BE2C (cell line): ENCODE data around the gene ENPEP.
"Not testable (repeated sequence)": the region's sequence is repeated elsewhere in the genome, so short reads cannot be mapped to it uniquely, and the experiment has no call there.

Experiments used
- DNase-seq: peaks from one replicate; pipeline ENCODE4 v3.0.0-alpha.2; 2020
- H3K27me3 ChIP-seq: fragments of 250-450 bp; sonication (Bioruptor Pico); 2 replicates; pipeline ENCODE4 v1.5.1; 2020; ENCODE audit warnings: mild to moderate bottlenecking
- H3K36me3 ChIP-seq: fragments of 250-450 bp; sonication (Bioruptor Pico); 2 replicates; pipeline ENCODE4 v1.5.1; 2020; ENCODE audit warnings: mild to moderate bottlenecking
- H3K4me1 ChIP-seq: fragments of 250-450 bp; sonication (Bioruptor Pico); 2 replicates; pipeline ENCODE4 v1.5.1; 2020
- H3K4me3 ChIP-seq: 2 replicates; pipeline ENCODE4 v1.5.1; 2011; ENCODE audit warnings: low read depth, low read length
- H3K9me3 ChIP-seq: fragments of 250-450 bp; sonication (Bioruptor Pico); 2 replicates; pipeline ENCODE4 v1.5.1; 2020
- TF ChIP-seq, protein P1 (sequence below): IDR thresholded peaks from 2 replicates; pipeline ENCODE4 v1.5.1; 2012; ENCODE audit warnings: mild to moderate bottlenecking, low read depth, low read length

The ENPEP gene

DNA sequence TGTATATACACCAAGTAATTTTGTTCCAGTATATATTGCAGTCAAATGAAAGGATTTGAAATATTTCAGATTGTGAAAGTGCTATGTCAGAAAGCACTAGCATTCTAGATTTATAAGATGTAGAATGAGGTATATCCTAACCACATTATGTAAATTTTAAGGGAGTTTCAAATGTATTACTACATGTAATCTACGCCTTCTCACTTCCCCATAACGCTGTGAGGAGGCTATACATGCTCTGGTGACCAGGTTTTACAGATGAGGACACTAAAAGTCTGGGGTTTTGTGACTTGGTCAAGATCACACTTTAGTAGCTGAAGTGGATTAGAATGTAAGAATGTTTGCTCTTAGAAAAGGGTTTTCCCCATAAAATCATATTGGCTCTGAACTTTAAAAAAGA, 8.1 kb downstream of the ENPEP start:
- TF ChIP-seq, protein P1, sequence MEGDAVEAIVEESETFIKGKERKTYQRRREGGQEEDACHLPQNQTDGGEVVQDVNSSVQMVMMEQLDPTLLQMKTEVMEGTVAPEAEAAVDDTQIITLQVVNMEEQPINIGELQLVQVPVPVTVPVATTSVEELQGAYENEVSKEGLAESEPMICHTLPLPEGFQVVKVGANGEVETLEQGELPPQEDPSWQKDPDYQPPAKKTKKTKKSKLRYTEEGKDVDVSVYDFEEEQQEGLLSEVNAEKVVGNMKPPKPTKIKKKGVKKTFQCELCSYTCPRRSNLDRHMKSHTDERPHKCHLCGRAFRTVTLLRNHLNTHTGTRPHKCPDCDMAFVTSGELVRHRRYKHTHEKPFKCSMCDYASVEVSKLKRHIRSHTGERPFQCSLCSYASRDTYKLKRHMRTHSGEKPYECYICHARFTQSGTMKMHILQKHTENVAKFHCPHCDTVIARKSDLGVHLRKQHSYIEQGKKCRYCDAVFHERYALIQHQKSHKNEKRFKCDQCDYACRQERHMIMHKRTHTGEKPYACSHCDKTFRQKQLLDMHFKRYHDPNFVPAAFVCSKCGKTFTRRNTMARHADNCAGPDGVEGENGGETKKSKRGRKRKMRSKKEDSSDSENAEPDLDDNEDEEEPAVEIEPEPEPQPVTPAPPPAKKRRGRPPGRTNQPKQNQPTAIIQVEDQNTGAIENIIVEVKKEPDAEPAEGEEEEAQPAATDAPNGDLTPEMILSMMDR, result no peak
- H3K9me3 ChIP-seq, result no peaks in the 10 kb centered on the region

DNA sequence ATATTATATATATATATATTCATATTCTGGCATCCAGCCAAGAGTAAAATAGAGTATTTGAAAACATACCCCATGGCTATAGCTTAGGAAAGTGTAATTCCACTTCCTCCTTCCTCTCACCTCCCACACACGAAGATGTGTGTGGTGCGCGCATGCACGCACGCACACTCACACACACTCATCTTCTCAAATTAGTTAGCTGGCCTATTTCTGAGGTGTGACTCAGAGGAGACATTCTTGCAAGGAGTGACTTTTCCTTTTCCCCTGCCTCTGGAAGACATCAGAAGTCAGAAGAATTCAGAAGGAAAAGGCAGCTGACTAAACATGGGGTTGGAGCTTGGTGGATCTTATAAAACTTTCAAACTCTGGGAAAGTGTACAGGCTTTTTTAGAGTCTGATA, 8.8 kb downstream of the ENPEP start:
- H3K9me3 ChIP-seq, result no peaks in the 10 kb centered on the region
- DNase-seq, result no peak
- TF ChIP-seq, protein P1, result no peak

More for the DNA sequence above, 8.1 kb downstream of the ENPEP start:
- DNase-seq, result no peak
- Histone ChIP-seq H3K4me3 (no peak overlapping the region), H3K27me3 (no peaks in the 10 kb centered on the region), H3K4me1 (no peaks in the 10 kb centered on the region), H3K36me3 (no peaks in the 10 kb centered on the region)

DNA sequence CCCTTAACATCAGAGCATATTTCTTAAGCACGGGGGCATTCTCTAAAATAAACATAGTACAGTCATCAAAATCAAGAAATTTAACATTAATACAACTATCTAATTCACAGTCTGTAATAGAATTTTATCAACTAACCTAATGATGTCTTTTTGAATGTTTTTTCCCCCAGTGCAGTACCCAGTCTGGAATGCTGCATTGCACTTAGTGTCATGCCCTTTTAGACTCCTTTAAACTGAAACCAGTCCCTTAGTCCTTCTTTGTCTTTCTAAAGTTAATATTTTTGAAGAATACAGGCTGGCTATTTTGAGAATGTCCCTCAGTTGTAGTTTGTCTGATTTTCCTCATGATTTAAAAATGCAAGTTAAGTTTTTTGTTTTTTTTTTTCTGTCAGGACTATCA, 9.5 kb downstream of the ENPEP start:
- TF ChIP-seq, protein P1, result no peak
- H3K36me3 ChIP-seq, result no peaks in the 10 kb centered on the region
- no peaks in the 10 kb centered on the region for H3K27me3 ChIP-seq
- no peaks in the 10 kb centered on the region for H3K4me1 ChIP-seq
- no peak overlapping the region for H3K4me3 ChIP-seq
- DNase-seq, result no peak
- H3K9me3 ChIP-seq, result no peaks in the 10 kb centered on the region

More for the DNA sequence above, 8.8 kb downstream of the ENPEP start:
- Histone ChIP-seq H3K36me3 (no peaks in the 10 kb centered on the region), H3K27me3 (no peaks in the 10 kb centered on the region), H3K4me3 (no peak overlapping the region), H3K4me1 (no peaks in the 10 kb centered on the region)

GRCh38 chr4:110486256-110486655, 10.3 kb downstream of the ENPEP start:
- DNase-seq, result no peak
- H3K27me3 ChIP-seq, result no peaks in the 10 kb centered on the region
- TF ChIP-seq, protein P1, result no peak
- no peaks in the 10 kb centered on the region for H3K4me1 ChIP-seq
- no peak overlapping the region for H3K4me3 ChIP-seq
- no peaks in the 10 kb centered on the region for H3K36me3 ChIP-seq
- H3K9me3 ChIP-seq, result no peaks in the 10 kb centered on the region

DNA sequence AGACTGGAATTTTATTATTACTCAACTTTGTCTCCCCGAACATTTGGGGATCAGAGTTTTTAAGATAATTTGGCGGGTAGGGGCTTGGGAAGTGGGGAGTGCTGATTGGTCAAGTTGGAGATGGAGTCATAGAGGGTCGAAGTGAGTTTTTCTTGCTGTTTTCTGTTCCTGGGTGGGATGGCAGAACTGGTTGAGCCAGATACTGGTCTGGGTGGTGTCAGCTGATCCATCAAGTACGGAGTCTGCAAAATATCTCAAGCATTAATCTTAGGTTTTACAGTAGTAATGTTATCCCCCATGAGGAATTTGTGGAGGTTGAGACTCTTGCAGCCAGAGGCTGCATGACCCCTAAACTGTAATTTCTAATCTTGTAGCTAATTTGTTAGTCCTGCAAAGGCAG, 10.9 kb downstream of the ENPEP start:
- not testable (repeated sequence) for H3K36me3 ChIP-seq, H3K9me3 ChIP-seq, H3K4me1 ChIP-seq, DNase-seq, H3K27me3 ChIP-seq, H3K4me3 ChIP-seq

DNA sequence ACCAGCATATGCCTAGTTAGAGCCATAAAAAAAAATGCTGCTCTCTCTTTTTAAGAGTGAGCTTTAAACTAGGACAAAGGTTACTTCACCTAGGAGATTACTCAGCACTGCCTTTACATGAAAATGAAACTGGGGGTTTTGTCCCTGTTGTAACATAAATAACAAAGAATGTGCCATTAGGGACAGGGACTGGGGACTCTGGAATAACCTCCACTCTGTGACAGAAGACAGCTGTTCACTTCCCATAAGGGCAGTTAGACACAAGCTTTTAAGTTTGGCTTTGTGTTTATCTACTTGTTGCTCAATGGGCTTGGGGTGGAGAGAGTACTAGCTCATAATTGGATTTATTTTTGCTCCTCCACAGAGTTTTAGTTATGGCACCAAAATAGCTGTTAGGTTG, 11.9 kb downstream of the ENPEP start:
- TF ChIP-seq, protein P1, result no peak

More for the DNA sequence above, 11.9 kb downstream of the ENPEP start:
- Histone ChIP-seq H3K27me3 (no peaks in the 10 kb centered on the region), H3K36me3 (no peaks in the 10 kb centered on the region), H3K4me1 (no peaks in the 10 kb centered on the region), H3K9me3 (no peaks in the 10 kb centered on the region), H3K4me3 (no peak overlapping the region)
- no peak for DNase-seq
